AG04450 (cell line): ENCODE measurements around the gene SLCO3A1. TPM values are rescaled to one million over a fixed set of nuclear protein-coding genes. Genes with fewer than 3 reads are reported as not detected.
"Not testable (repeated sequence)": the region's sequence is repeated elsewhere in the genome, so short reads cannot be mapped to it uniquely, and the experiment has no call there.

Experiments
- CTCF ChIA-PET: fragments of 300-600, 350-600 bp; formaldehyde crosslinking; extraction: SDS; loops from one replicate; lab custom pipeline; 2022; ENCODE audit warnings: antibody characterized with exemption, inconsistent platforms; lab: Charles Lee
- POLR2A ChIA-PET: fragments of 350-600 bp; formaldehyde crosslinking; extraction: SDS; loops from one replicate; lab custom pipeline; 2021; ENCODE audit warnings: antibody characterized with exemption, inconsistent platforms; lab: Yijun Ruan, JAX
- DNase-seq: peaks from one replicate; pipeline ENCODE4 v3.0.0-alpha.2; 2011; ENCODE audit warnings: low read depth, low spot score
- H3K27ac ChIP-seq: one replicate; pipeline ENCODE4 v1.5.1; 2012; ENCODE audit warnings: low read depth, low read length, control low read depth
- H3K27me3 ChIP-seq: one replicate; pipeline ENCODE4 v1.6.0; 2012; ENCODE audit warnings: low read length; ENCODE audit not compliant: control insufficient read depth, insufficient read depth
- H3K4me3 ChIP-seq: 2 replicates; pipeline ENCODE4 v1.5.1; 2011; ENCODE audit warnings: mild to moderate bottlenecking, low read depth, low read length, control low read depth
- H3K9me3 ChIP-seq: 2 replicates; pipeline ENCODE4 v1.5.1; 2012; ENCODE audit warnings: low read length; ENCODE audit not compliant: control insufficient read depth, insufficient read depth
- CTCF ChIP-seq: IDR thresholded peaks from 2 replicates; pipeline ENCODE4 v1.5.1; 2011; ENCODE audit warnings: low read depth, low read length, control low read depth, inconsistent platforms
- polyA plus RNA-seq: library from polyadenylated mRNA; depleted of rRNA; stranded (reverse); fragments of >200 nt; gene quantifications from 2 replicates; pipeline ENCODE4 v1.2.3, GENCODE V29; 2011

SLCO3A1 gene
- polyA plus RNA-seq, 1 experiment: 7.6 TPM

- TF ChIP-seq CTCF: no peak
- H3K4me3 ChIP-seq: no peak overlapping the region
- peak; percentile 27 for DNase-seq
- ChIA-PET POLR2A (no interaction called here), CTCF (interaction anchor here (0.5 to 1.0 kb wide), 8 partner anchors 10 to 875 kb away, joined by 3 to 9 read pairs (median 4); no protein-coding TSS in a partner anchor)
- H3K9me3 ChIP-seq: no peaks in the 10 kb centered on the region
- no peaks in the 10 kb centered on the region for H3K27me3 ChIP-seq
- H3K27ac ChIP-seq: no peak overlapping the region
These were observed 216.1 kb downstream of the SLCO3A1 start for GRCh38 chr15:92069308-92070250.

GRCh38 chr15:92070251-92070650 is 216.7 kb downstream of the SLCO3A1 start:
- H3K9me3 ChIP-seq, H3K27ac ChIP-seq, DNase-seq, POLR2A ChIA-PET, H3K27me3 ChIP-seq, H3K4me3 ChIP-seq: not testable (repeated sequence)
- CTCF ChIA-PET: interaction anchor here (0.6 to 2.0 kb wide), 4 partner anchors 9 to 633 kb away, joined by 3 to 9 read pairs (median 6); no protein-coding TSS in a partner anchor

- ChIA-PET CTCF (interaction anchor here (2.0 kb wide), 1 partner anchor 222 kb away, joined by 7 read pairs; no protein-coding TSS in a partner anchor), POLR2A (no interaction called here)
- no peak for TF ChIP-seq CTCF
- H3K4me3 ChIP-seq: no peak overlapping the region
- no peak overlapping the region for H3K27ac ChIP-seq
- no peaks in the 10 kb centered on the region for H3K27me3 ChIP-seq
- DNase-seq: no peak
- H3K9me3 ChIP-seq: no peaks in the 10 kb centered on the region
These were observed 217.6 kb downstream of the SLCO3A1 start for GRCh38 chr15:92071045-92071634.

GRCh38 chr15:92073044-92073785 is 219.7 kb downstream of the SLCO3A1 start:
- TF ChIP-seq CTCF: no peak
- POLR2A ChIA-PET: no interaction called here
- no peak for DNase-seq
- Histone ChIP-seq H3K27me3 (no peaks in the 10 kb centered on the region), H3K27ac (no peak overlapping the region), H3K9me3 (no peaks in the 10 kb centered on the region), H3K4me3 (no peak overlapping the region)
- CTCF ChIA-PET: interaction anchor here (0.9 to 7.8 kb wide), 5 partner anchors 10 to 367 kb away, joined by 4 to 110 read pairs (median 6); partner anchors contain the start of gene SLCO3A1

- ChIA-PET CTCF (interaction anchor here (1.0 to 7.8 kb wide), 4 partner anchors 9 to 224 kb away, joined by 3 to 110 read pairs (median 6); partner anchors contain the start of gene SLCO3A1), POLR2A (no interaction called here)
- no peak for TF ChIP-seq CTCF
- H3K4me3 ChIP-seq: no peak overlapping the region
- no peaks in the 10 kb centered on the region for H3K27me3 ChIP-seq
- DNase-seq: no peak
- H3K27ac ChIP-seq: no peak overlapping the region
- no peaks in the 10 kb centered on the region for H3K9me3 ChIP-seq
These were observed 220.6 kb downstream of the SLCO3A1 start for GRCh38 chr15:92074101-92074500.
